ENCODE data around the gene PLEKHH1.

PLEKHH1 gene

GRCh38 chr14:67638642-67639041, 105.6 kb downstream of the PLEKHH1 start:
- DNase-seq, result no peak
